NCI-H1105 (cell line): ENCODE data around the gene ZNF385B.

ENCODE experiments used
- DNase-seq: peaks from one replicate; lab custom pipeline; 2025; lab: John Stamatoyannopoulos, UW

The ZNF385B gene

GRCh38 chr2:179550849-179551248, 310.6 kb downstream of the ZNF385B start:
- no peak for DNase-seq

GRCh38 chr2:179550214-179550613, 311.2 kb downstream of the ZNF385B start:
- DNase-seq: no peak

DNA sequence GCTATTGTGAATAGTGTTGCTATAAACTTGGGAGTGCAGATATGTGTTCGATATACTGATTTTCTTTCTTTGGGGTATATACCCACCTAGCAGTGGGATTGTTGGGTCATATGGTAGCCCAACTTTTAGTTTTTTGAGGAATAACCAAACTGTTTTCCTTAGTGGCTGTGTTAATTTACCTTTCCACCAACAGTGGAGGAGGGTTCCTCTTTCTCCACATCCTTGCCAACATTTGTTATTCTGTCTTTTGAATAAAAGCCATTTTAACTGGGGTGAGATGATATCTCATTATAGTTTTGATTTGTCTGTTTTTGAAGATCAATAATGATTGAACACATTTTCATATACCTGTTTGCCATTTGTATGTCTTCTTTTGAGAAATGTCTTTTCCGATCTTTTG, 314.8 kb downstream of the ZNF385B start:
- no peak for DNase-seq

DNA sequence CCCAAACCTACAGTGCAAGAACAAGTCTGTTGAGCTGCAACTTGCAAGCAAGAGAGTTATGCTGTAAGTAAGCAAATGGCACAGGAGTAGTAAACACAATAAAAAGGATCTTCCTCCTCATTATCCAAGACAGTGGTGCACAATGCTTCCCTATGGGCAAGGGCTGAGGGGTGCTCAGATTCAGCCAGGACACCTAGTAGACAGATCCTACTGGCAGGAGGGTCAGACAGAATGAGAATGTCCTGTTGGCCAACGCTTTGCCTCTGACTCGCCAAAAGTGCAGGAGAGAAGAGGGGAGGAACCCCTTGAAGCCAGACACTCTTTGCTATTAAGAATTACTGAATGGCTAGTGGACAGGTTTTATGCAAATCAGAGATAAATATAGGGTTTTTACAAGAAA, 316.4 kb downstream of the ZNF385B start:
- DNase-seq: no peak

- DNase-seq: peak; percentile 79
These were observed 318.0 kb downstream of the ZNF385B start for GRCh38 chr2:179543361-179543901.

DNA sequence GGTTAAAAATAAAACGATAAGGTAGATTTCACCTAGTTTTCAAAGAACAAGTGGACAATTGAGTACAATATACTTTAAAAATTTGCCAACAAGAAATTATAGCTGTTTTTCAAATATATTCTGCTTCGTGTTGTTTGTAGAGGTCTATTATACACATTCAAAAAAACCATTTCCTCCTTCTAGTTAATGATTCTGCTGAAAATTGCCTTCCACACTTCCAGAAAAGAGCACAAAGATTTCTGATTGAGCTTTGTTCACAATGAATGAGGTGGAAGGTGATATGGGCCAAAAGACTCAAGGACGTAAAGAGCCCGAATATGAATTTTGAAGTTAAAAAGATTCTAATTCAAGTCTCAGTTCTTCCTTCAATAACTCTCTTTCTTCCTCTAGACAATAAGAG, 319.8 kb downstream of the ZNF385B start:
- DNase-seq: no peak

GRCh38 chr2:179539124-179539511, 322.3 kb downstream of the ZNF385B start:
- no peak for DNase-seq

DNA sequence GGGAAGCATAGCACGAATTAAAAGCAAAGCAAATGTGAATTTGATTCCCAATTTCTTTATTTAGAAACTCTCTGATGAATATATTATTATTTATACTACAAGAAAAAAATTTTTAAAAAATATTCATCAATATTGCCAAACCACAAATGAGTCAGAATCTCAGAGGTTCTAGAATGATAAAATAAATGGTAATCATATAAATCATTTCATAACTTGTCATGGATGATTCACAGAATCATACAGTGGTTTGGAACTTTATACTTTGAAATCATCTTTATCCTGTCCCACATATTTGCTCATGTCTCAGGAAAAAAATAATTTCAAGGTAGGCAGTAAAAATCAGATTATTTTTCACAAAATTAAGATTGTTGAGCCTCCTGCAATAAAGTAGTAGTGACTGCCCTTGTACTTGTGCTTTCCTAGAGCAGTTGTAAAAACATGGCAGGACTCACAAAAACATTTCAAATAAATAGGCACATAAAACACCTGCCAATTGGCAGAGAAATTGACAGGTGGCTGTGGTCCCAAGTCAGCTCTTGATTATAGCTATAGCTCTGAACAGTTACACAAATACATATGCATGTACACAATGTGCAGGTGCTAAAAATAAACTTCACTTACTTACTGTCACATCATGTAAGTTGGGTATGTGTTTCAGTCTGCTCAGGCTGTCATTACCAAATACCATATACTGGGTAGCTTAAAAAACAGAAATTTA, 322.8 kb downstream of the ZNF385B start:
- DNase-seq: no peak

DNA sequence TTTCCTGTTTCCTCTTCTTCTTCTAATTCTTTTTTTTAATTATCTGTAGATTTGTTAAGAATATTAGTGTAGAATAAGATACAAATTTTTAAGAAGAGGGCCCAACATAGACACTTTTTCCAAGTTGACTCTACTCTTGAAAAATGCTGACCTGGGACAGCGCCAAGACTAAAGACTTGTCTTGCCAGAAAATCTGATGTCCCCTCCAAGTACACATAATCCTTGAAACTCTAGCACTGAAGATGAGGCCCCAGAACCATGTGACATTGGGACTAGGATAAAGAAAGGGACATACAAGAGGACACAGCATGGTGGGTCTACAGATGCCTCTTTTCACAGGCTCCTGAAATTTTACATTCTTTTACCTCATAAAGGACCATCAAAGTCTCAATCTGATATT, 325.2 kb downstream of the ZNF385B start:
- no peak for DNase-seq

DNA sequence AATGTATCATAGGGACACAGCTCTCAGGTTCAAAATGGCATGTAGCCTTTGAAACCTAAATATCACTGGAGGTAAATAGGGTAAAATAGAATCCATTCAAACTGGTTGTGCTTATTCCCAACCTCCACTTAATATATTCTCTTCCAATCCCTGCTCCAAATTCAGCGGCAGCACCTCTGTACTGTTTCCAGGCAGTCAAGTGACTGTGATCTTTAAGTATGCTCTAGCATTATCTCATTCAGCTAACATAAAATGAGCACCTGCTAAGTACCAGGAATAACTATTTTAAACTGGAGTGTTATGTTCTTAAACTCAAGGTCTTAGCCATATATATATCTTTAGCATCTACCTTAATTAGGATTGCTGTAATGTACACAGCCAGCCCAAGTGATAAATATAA, 327.5 kb downstream of the ZNF385B start:
- no peak for DNase-seq

DNA sequence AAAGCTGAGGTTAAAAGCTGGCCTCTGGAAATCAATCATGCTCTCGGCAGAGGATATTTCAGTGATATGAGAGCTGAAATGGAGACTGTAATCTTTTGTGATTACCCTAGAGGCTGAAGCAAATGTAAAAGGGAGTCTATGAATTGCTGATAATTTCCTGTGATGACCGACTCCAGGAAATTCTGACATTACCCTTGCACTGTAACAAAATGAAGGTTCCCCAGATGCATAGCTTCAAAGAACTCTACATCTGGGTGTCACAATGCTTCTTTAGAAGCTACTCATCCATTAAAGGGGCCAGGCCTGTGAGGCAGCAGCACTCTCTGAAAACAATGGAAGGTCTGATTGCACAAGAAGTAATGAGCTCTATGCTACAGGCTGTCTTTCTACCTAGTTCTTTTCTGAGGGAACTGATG, 328.5 kb downstream of the ZNF385B start:
- DNase-seq: no peak

GRCh38 chr2:179528576-179529069, 332.8 kb downstream of the ZNF385B start:
- DNase-seq: no peak

DNA sequence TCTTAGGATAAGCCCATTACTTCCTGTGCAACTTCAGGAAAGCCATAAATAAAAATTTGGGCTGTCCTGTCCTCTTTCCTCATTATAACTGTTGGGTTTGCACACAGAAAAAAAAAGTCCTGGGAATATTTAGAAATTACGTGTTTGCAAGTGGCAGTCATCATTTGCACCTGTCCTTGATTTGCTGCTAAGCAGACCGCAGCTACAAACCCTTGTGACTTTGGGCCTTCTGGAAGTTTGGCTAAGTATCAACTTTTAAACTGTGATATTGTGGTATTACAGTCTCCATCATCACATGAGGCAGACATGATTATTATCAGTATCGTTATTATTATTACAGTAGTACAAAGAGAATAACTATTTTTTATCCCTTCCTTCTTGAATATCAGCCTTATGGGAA, 336.1 kb downstream of the ZNF385B start:
- no peak for DNase-seq

- no peak for DNase-seq
These were observed 336.5 kb downstream of the ZNF385B start for GRCh38 chr2:179524809-179525339.

DNA sequence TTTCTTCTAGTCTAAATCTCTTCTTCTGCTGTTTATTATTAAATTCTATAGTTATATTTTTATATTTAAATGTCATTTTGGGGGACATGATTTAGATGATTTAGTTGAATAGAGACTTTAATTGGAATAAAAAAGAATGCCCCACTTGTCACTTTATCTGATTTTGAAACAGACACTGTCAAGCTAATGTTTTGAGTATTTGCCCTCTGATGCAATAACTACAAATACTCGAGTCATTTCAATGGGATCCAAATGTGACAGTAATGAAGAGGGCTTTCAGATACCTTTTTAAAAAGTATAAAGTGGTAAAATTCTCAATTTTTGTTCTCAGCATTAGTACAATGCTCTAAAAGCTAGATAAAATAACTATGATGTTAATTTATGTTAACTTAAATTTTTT, 339.5 kb downstream of the ZNF385B start:
- no peak for DNase-seq

- DNase-seq: no peak
These were observed 342.6 kb downstream of the ZNF385B start for GRCh38 chr2:179518830-179519229.

- DNase-seq: no peak
These were observed 348.2 kb downstream of the ZNF385B start for GRCh38 chr2:179513181-179513580.

DNA sequence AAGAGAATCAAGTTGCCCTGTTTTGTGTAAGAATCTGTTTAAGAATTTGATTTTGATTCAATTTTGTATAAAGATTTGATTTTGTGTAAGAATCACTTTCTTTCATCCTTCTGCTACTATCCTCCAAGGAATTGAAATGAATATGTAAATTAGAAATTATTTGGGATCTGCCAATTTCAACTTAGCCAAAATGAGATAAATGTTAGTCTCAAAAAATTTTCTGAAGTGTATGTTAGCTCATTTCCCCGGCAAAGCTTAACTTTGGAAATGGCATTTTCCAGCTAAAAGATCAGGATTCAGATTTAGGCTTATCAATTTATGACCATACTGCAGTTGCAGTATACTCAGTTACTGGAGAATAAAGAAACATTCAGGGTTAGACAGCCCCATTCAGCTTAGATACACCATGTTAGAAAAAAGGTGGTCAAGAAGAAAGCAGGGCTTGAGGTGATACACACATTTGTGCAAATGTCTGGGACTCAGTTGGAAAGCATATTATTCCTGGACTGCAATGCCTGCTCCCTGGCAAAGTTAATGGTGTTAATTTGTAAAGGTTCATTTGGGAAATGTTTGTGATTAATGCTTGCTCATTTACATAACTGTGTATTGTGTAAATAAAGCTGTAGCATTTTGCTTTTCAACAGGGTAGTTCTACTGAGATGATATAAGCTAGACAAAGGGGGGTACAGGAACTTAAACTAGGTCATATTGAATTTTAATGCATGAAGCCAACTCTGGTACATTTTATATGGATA, 349.0 kb downstream of the ZNF385B start:
- no peak for DNase-seq

- no peak for DNase-seq
These were observed 350.2 kb downstream of the ZNF385B start for GRCh38 chr2:179511105-179511789.

- DNase-seq: no peak
These were observed 366.1 kb downstream of the ZNF385B start for GRCh38 chr2:179495315-179495714.

- no peak for DNase-seq
These were observed 372.8 kb downstream of the ZNF385B start for GRCh38 chr2:179488563-179488962.

DNA sequence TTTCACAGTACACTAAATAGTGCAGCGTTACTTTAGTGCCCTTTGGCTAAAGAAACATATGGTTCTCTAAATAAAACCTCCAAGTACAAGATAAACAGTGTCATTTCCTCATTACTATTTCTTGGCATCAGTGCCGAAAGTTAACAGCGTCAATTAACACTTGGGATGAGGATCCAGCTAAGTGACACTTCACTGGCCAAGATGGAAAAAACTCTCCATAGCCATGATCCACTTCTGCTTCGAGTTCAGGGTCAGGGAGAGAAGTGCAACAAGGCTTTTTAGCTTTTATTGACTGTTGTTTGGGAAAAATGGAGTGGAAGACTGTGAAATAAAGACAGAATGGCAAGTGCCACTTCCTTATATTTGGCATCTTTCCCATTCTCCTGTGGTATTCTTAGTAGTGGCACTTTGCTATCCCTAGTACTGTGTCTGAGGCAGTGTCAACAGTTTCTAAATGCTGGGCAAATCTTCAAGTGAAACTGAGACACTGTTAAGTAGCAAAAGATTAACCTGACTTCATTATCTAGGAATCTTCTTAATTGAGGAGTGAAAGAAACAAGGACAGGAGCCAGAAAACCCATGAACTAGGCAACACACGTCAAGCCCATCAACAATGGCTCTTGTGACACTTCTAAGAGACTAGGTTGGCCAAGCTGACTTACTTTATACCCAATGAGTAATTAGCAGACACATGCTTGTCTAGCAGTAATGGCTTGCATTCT, 374.2 kb downstream of the ZNF385B start:
- DNase-seq: peak; percentile 63
